Right hindlimb (tissue), 1 donor: ENCODE results near the gene RALGAPB.
"Not testable (repeated sequence)": the region's sequence is repeated elsewhere in the genome, so short reads cannot be mapped to it uniquely, and the experiment has no call there.

Experiments used
- DNase-seq: peaks from one replicate; pipeline ENCODE4 v3.0.0-alpha.2; 2018

The RALGAPB gene

GRCh38 chr20:38499366-38499765 lies 26.7 kb downstream of the RALGAPB start:
- DNase-seq, result no peak

GRCh38 chr20:38501858-38502436 lies 29.3 kb downstream of the RALGAPB start:
- no peak for DNase-seq

- no peak for DNase-seq
These were observed 31.9 kb downstream of the RALGAPB start for GRCh38 chr20:38504368-38505090.

DNA sequence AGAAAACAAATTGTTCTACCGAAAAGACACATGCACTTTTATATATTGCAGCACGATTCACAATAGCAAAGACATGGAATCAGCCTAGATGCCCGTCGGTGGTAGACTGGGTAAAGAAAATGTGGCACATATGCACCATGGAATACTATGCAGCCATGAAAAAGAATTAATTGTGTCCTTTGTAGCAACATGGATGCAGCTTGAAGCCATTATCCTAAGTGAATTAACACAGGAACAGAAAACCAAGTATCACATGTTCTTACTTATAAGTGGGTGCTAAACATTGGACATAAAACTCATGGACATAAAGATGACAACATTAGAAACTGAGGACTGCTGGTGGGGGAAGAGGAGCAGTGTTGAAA lies 32.4 kb downstream of the RALGAPB start:
- no peak for DNase-seq

GRCh38 chr20:38511726-38512125 lies 39.1 kb downstream of the RALGAPB start:
- not testable (repeated sequence) for DNase-seq

GRCh38 chr20:38514185-38514584 lies 41.5 kb downstream of the RALGAPB start:
- DNase-seq, result no peak

- no peak for DNase-seq
These were observed 42.3 kb downstream of the RALGAPB start for GRCh38 chr20:38514947-38515346.

- no peak for DNase-seq
These were observed 43.0 kb downstream of the RALGAPB start for GRCh38 chr20:38515631-38516030.

- no peak for DNase-seq
These were observed 46.8 kb downstream of the RALGAPB start for GRCh38 chr20:38519426-38519825.

- DNase-seq, result no peak
These were observed 47.6 kb downstream of the RALGAPB start for GRCh38 chr20:38520261-38520660.

GRCh38 chr20:38523697-38524096 lies 51.1 kb downstream of the RALGAPB start:
- no peak for DNase-seq

DNA sequence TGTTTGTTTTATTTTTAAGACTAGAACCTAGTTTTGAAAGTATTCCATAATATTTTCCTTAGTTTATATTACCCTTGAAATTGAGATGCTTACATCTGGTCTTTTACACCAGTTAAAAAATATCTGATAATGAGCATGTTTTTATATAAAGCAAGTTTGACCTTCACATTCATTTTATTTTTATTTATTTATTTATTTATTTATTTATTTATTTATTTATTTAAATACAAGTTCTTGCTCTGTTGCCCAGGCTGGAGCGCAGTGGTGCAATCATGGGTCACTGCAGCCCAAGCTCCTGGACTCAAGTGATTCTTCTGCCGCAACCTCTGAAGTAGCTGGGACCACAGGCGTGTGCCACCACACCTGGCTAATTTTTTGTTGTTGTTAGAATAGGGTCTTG lies 55.5 kb downstream of the RALGAPB start:
- no peak for DNase-seq

DNA sequence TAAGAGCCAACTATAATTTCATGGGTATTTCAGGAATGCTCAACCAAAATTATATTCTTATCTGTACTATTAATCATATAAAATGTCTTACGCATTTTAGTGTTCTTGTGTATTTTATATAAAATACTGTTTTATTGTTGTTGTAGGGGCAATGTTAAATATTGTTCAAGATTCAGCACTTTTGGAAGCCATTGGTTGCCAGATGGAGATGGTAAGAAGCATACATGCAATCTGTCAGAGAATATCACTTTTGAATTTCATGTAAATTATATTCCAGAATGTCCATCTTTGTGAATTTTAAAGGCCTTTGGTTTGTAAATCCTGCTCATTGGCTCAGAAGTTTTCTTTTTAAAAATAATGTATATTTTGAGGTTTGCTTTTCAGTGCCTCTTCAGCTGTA lies 58.4 kb downstream of the RALGAPB start:
- DNase-seq, result no peak

GRCh38 chr20:38534756-38535155 lies 62.1 kb downstream of the RALGAPB start:
- no peak for DNase-seq

GRCh38 chr20:38536310-38536709 lies 63.7 kb downstream of the RALGAPB start:
- DNase-seq, result no peak

DNA sequence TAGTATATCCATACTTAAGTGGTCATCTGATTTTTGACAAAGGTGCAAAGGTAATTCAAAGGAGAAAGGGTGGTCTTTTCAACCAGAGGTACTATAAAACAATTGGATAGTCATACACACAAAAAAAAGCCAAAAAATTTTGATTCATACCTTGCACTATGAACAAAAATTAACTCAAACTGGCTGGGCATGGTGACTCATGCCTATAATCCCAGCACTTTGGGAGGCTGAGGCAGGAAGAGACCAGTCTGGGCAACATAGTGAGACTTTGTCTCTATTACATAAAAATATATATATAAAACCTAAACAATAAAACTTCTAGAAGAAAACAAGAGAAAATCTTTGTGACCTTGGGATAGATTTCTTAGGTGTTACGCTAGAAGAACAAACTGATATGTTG lies 64.5 kb downstream of the RALGAPB start:
- DNase-seq, result no peak

DNA sequence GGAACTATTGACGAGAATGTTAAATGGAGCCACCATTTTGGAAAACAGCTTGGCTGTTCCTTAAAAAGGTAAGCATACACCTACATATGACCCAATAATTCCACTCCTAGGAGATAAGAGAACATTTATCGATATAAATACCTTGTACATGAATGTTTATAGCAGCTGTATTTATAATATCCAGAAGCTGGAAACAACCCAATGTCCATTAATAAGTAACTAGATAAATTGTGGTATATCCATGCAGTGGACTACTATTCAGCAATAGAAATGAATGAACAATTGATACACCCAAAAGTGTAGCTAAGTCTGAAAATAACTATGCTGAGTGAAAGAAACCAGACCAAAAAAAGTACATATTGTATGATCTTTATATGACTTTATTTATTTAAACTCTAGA lies 66.1 kb downstream of the RALGAPB start:
- DNase-seq, result no peak

DNA sequence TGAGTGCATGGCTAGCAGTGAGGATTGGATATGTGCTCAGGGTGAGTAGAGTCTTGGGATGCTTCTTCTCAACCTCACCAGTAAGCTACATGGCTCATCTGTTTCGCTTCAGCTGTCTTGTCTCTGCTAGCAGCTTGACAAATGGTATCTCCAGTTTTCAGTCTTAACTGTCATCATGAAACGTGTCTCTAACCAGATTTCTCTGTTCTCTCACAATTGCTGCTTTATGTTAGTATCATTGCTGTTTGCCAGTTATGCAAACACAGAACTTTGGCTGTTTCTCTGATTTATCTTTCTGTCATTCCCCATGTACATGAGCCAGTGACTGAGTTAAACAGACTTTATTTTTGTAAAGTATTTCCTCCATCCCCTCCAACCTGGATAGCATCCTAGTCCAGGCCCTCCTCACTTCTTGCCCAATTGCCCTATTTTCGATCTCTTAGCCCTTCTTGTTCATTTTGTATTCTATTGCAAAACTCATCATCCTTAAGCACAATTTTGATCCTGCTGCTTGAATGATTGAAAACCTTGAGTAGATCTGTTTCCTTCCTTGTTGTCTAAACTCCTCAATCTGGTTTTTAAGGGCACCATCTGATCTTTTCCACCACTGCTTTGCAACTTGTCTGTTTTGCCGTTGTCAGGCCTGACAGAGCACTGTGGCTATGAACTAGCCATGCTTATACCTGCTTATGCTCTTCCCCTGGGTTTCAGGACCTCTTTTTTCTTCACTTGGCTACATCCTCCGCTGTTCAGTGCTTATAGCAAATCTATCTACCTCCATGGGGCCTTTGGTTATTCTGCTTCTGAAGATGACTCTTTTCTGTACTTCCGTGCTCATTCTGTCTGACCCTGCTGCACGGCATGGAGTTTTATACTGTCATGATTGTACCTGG lies 70.6 kb downstream of the RALGAPB start:
- no peak for DNase-seq

GRCh38 chr20:38545771-38546170 lies 73.1 kb downstream of the RALGAPB start:
- DNase-seq, result no peak

- DNase-seq, result no peak
These were observed 74.8 kb downstream of the RALGAPB start for GRCh38 chr20:38547288-38548085.

DNA sequence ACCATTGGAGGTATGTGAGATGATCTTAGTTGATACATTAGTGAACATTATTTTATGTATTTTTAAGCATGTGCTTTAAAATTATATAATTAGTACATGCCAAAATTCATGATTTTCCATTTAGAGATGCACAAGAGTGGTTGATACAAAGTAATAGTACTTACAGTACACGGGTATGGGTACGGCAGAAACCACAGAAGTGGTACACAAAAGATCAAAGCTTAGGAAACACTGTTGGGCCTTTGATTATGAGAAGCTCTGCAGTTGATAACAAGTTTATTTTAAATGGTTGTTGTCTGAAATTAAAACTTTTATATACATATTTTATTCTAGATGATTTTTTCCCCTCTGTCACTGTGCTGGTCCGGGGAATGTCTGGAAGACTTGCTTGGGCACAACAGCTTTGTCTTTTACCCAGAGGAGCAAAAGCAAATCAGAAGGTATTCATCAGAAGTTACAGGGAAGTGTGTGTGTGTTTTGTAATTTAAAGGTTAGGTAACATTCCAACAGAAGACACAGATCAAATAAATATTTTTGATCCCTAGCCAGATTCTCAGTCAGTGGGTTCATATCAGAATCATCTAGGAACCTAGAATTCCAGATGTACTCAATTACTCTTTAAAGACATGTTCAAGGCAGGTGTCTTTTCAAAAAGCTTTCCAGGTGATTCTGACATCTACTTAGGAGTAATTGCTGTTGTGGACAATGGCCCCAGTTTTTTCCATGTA lies 75.9 kb downstream of the RALGAPB start:
- no peak for DNase-seq

DNA sequence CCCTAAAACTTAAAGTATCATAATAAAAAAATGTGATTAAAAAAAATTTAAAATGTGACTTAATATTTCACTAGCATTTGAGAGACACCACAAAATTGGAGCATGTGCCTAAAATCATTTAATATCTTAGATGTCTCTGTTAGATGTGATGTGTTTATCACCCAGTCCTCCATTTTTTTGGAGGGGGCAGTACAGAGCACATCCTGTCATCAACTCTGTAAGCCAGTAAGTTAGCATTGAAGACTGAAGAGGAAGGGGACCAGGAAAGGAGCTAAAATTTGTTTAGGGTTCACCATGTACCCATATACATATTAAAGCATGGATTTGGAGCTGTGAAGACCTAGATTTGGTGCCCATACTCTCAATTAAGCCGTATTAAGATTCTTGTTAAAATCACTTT lies 77.6 kb downstream of the RALGAPB start:
- DNase-seq, result no peak
